Myocyte (in vitro differentiated cells): ENCODE results near the gene ZNHIT3. TPM values are rescaled to one million over a fixed set of nuclear protein-coding genes. Genes with fewer than 3 reads are reported as not detected.
"Not testable (repeated sequence)": the region's sequence is repeated elsewhere in the genome, so short reads cannot be mapped to it uniquely, and the experiment has no call there.

Experiments used
- DNase-seq: peaks from one replicate; pipeline ENCODE4 v3.0.0-alpha.2; 2012; ENCODE audit warnings: low read depth
- total RNA-seq: library from RNA; depleted of rRNA; stranded (reverse); fragments of >200 nt; gene quantifications from 2 replicates; pipeline ENCODE4 v1.2.3, GENCODE V29; 2014

The ZNHIT3 gene
- total RNA-seq, 1 donor from 2014 or later, result 42.9 TPM

- peak; percentile 75 for DNase-seq
Measured at GRCh38 chr17:36482611-36483504, 3.6 kb upstream of the ZNHIT3 start.

- not testable (repeated sequence) for DNase-seq
Measured at GRCh38 chr17:36484021-36484420, 2.5 kb upstream of the ZNHIT3 start.

- DNase-seq, result no peak
Measured at GRCh38 chr17:36485027-36485426, 1.5 kb upstream of the ZNHIT3 start.

- no peak for DNase-seq
Measured at GRCh38 chr17:36485805-36486203, 677 bp upstream of the ZNHIT3 start.

GRCh38 chr17:36493956-36494355 is 7.5 kb downstream of the ZNHIT3 start:
- DNase-seq, result peak; percentile 18

- DNase-seq, result no peak
Measured at GRCh38 chr17:36494674-36495073, 8.2 kb downstream of the ZNHIT3 start.

GRCh38 chr17:36495076-36495578 is 8.6 kb downstream of the ZNHIT3 start:
- DNase-seq, result no peak

- DNase-seq, result peak; percentile 16
Measured at GRCh38 chr17:36496018-36496789, 9.7 kb downstream of the ZNHIT3 start.

GRCh38 chr17:36498155-36498554 is 11.7 kb downstream of the ZNHIT3 start:
- DNase-seq, result no peak

GRCh38 chr17:36498560-36499300 is 12.2 kb downstream of the ZNHIT3 start:
- no peak for DNase-seq

- peak; percentile 38 for DNase-seq
Measured at GRCh38 chr17:36500745-36501225, 14.3 kb downstream of the ZNHIT3 start.

GRCh38 chr17:36501351-36501750 is 14.9 kb downstream of the ZNHIT3 start:
- no peak for DNase-seq

- no peak for DNase-seq
Measured at GRCh38 chr17:36501963-36502362, 15.5 kb downstream of the ZNHIT3 start.

GRCh38 chr17:36503456-36504155 is 17.1 kb downstream of the ZNHIT3 start:
- no peak for DNase-seq

- DNase-seq, result no peak
Measured at GRCh38 chr17:36504156-36504545, 17.7 kb downstream of the ZNHIT3 start.

GRCh38 chr17:36505171-36505570 is 18.7 kb downstream of the ZNHIT3 start:
- DNase-seq, result no peak

GRCh38 chr17:36506249-36506826 is 19.9 kb downstream of the ZNHIT3 start:
- DNase-seq, result no peak

GRCh38 chr17:36506831-36507230 is 20.4 kb downstream of the ZNHIT3 start:
- no peak for DNase-seq

- DNase-seq, result no peak
Measured at GRCh38 chr17:36507266-36507665, 20.8 kb downstream of the ZNHIT3 start.

- DNase-seq, result not testable (repeated sequence)
Measured at GRCh38 chr17:36508439-36508838, 22.0 kb downstream of the ZNHIT3 start.
